B cell (primary cell): ENCODE measurements around the gene TSPAN14. TPM values are rescaled to one million over a fixed set of nuclear protein-coding genes. Genes with fewer than 3 reads are reported as not detected.

Source experiments
- ATAC-seq: fragments of 200-7000 bp; cut with Tn5 transposase; one replicate; pipeline ENCODE4 v1.10.0; 2021; ENCODE audit warnings: low read depth, mild to moderate bottlenecking, moderate number of reproducible peaks, moderate library complexity
- CTCF ChIA-PET: fragments of 350-600 bp; sonication (Branson Sonifier 250); formaldehyde crosslinking; loops from one replicate; lab custom pipeline; 2021; ENCODE audit warnings: antibody characterized with exemption, inconsistent platforms; lab: Charles Lee
- POLR2A ChIA-PET: fragments of 350-600 bp; sonication (Branson Sonifier 250); formaldehyde crosslinking; loops from one replicate; lab custom pipeline; 2021; ENCODE audit warnings: antibody characterized with exemption; lab: Charles Lee
- DNase-seq: peaks from one replicate; pipeline ENCODE4 v3.0.0; 2013
- H2AFZ ChIP-seq: 2 replicates; pipeline ENCODE4 v1.6.1; 2012; ENCODE audit warnings: mild to moderate bottlenecking, low read depth, low read length; ENCODE audit not compliant: insufficient read depth, poor library complexity, severe bottlenecking
- H3K27ac ChIP-seq, 2 donors: 1 replicate in 1 of 2; 2 replicates in 1 of 2; pipeline ENCODE4 v1.5.1; 2012 to 2013; ENCODE audit warnings: low read length in 2 of 2, mild to moderate bottlenecking in 2 of 2, moderate library complexity in 1 of 2
- H3K27me3 ChIP-seq, 4 experiments: fragments of 200-600 bp in 1 of 4; sonication (generic) in 1 of 4; replicated peaks in 1 of 4; 1 replicate in 2 of 4; 2 replicates in 2 of 4; pipeline versions ENCODE4 v1.6.1 to v1.7.0; 2013 to 2016; ENCODE audit warnings: low read length in 3 of 4, mild to moderate bottlenecking in 2 of 4, mixed read lengths in 1 of 4, moderate library complexity in 1 of 4; ENCODE audit not compliant: insufficient read depth in 4 of 4, control insufficient read depth in 3 of 4; ENCODE audit errors: control extremely low read depth in 1 of 4
- H3K36me3 ChIP-seq, 2 experiments: replicated peaks in 1 of 2; 1 replicate in 1 of 2; 2 replicates in 1 of 2; pipeline versions ENCODE4 v1.6.1 to v1.7.1; 2013; ENCODE audit warnings: low read length in 1 of 2; ENCODE audit not compliant: insufficient read depth in 2 of 2, control insufficient read depth in 1 of 2; ENCODE audit errors: control extremely low read depth in 1 of 2, extremely low read depth in 1 of 2
- H3K4me1 ChIP-seq, 2 donors: fragments of 200-600 bp in 1 of 2; sonication (generic) in 1 of 2; 1 replicate in 1 of 2; 2 replicates in 1 of 2; pipeline versions ENCODE4 v1.5.1 to v1.6.1; 2013 to 2017; ENCODE audit warnings: low read length in 2 of 2; ENCODE audit not compliant: control insufficient read depth in 2 of 2, insufficient read depth in 2 of 2
- H3K4me2 ChIP-seq: replicated peaks from 2 replicates; pipeline ENCODE3; 2012; ENCODE audit warnings: mild to moderate bottlenecking, low read depth, low read length; ENCODE audit not compliant: poor library complexity, severe bottlenecking
- H3K4me3 ChIP-seq, 5 experiments: fragments of 200-600 bp in 1 of 5; sonication (generic) in 1 of 5; 1 replicate in 3 of 5; 2 replicates in 2 of 5; pipeline versions ENCODE4 v1.5.1 to v1.7.0; 2011 to 2016; ENCODE audit warnings: low read length in 4 of 5, mild to moderate bottlenecking in 4 of 5, low read depth in 2 of 5, control low read depth in 1 of 5, moderate library complexity in 1 of 5; ENCODE audit not compliant: insufficient read depth in 1 of 5; ENCODE audit errors: control extremely low read depth in 1 of 5, extremely low read depth in 1 of 5
- H3K79me2 ChIP-seq: fragments of 200-600 bp; sonication (generic); one replicate; pipeline ENCODE4 v1.6.0; 2016; ENCODE audit warnings: low read length; ENCODE audit not compliant: control insufficient read depth, insufficient read depth
- H3K9ac ChIP-seq: fragments of 200-600 bp; sonication (generic); 2 replicates; pipeline ENCODE4 v1.6.1; 2017; ENCODE audit warnings: mild to moderate bottlenecking, low read length, moderate library complexity
- H3K9me3 ChIP-seq, 3 donors: one replicate each; pipeline versions ENCODE4 v1.6.1 to v1.7.1; 2013; ENCODE audit warnings: low read length in 2 of 3; ENCODE audit not compliant: control insufficient read depth in 2 of 3, insufficient read depth in 1 of 3; ENCODE audit errors: control extremely low read depth in 1 of 3
- H4K20me1 ChIP-seq: 2 replicates; pipeline ENCODE4 v1.6.0; 2012; ENCODE audit warnings: mild to moderate bottlenecking, low read length; ENCODE audit not compliant: insufficient read depth, control insufficient read depth, poor library complexity, severe bottlenecking
- H3K27ac Mint-ChIP-seq: one replicate; pipeline ENCODE4 v1.8.0; 2021; ENCODE audit warnings: mixed read lengths
- H3K27me3 Mint-ChIP-seq: one replicate; pipeline ENCODE4 v1.8.0; 2021; ENCODE audit warnings: mixed read lengths
- H3K4me1 Mint-ChIP-seq: one replicate; pipeline ENCODE4 v1.8.0; 2021; ENCODE audit warnings: mixed read lengths
- H3K4me3 Mint-ChIP-seq: one replicate; pipeline ENCODE4 v1.8.0; 2021; ENCODE audit warnings: mixed read lengths
- H3K9me3 Mint-ChIP-seq: one replicate; pipeline ENCODE4 v1.8.0; 2022; ENCODE audit warnings: mixed read lengths; ENCODE audit not compliant: insufficient read depth
- EZH2 ChIP-seq: IDR thresholded peaks from 2 replicates; pipeline ENCODE4 v1.6.1; 2012; ENCODE audit warnings: borderline replicate concordance, low read depth, mild to moderate bottlenecking, moderate library complexity, low read length; ENCODE audit not compliant: insufficient read depth, poor library complexity, severe bottlenecking
- WGBS: methylation state at CpG from one replicate; pipeline ENCODE4 v1.1.5; 2013; ENCODE audit warnings: missing lambda C conversion rate; ENCODE audit not compliant: insufficient coverage; 5-methylcytosine and 5-hydroxymethylcytosine counted together
- intact Hi-C: fragments of 100-400 bp; cut with micrococcal nuclease; formaldehyde crosslinking; loops from one replicate; pipeline ENCODE4 v1.10.0; 2022
- polyA plus RNA-seq: library from polyadenylated mRNA; depleted of rRNA; stranded (reverse); fragments of >200 nt; gene quantifications from 2 replicates; pipeline ENCODE4 v1.2.3, GENCODE V29; 2012
- total RNA-seq, 2 donors: library from RNA; stranded (reverse); fragments of 120-200 nt in 1 of 2; gene quantifications; 1 replicate in 1 of 2; 2 replicates in 1 of 2; pipeline versions ENCODE4 v1.2.3 to v1.2.4, GENCODE V29; 2013 to 2022
- TF ChIP-seq, protein P1 (sequence below): fragments of 200-600 bp; IDR thresholded peaks from one replicate; pipeline ENCODE4 v1.8.0; 2022; ENCODE audit warnings: antibody characterized with exemption, mild to moderate bottlenecking

TSPAN14 gene
- total and polyA plus RNA-seq, 2 donors (not counting 1 experiment from before 2014, with no cell fraction given): 27.8 to 55.3 TPM

DNA sequence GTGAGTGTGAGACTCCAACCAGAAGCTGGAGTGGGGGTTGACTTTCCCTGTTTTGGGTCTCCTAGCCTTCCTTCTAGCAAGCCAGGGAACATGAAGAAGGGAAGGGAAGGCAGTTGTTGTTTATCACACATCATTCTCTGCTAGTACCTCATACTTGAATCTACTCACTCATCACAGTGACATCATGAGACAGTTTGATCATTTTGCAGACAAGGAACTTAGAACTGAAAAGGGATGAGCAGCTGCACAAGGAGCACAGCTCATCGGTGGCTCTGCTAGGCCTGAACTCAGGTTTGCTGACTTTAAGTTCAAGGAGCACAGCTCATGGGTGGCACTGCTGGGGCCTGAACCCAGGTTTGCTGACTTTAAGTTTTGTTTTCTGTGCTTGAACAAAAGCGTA lies 26.6 kb upstream of the TSPAN14 start:
- TF ChIP-seq EZH2: no peak
- TF ChIP-seq, protein P1, sequence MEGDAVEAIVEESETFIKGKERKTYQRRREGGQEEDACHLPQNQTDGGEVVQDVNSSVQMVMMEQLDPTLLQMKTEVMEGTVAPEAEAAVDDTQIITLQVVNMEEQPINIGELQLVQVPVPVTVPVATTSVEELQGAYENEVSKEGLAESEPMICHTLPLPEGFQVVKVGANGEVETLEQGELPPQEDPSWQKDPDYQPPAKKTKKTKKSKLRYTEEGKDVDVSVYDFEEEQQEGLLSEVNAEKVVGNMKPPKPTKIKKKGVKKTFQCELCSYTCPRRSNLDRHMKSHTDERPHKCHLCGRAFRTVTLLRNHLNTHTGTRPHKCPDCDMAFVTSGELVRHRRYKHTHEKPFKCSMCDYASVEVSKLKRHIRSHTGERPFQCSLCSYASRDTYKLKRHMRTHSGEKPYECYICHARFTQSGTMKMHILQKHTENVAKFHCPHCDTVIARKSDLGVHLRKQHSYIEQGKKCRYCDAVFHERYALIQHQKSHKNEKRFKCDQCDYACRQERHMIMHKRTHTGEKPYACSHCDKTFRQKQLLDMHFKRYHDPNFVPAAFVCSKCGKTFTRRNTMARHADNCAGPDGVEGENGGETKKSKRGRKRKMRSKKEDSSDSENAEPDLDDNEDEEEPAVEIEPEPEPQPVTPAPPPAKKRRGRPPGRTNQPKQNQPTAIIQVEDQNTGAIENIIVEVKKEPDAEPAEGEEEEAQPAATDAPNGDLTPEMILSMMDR: no peak
- intact Hi-C loops: no loop called here
- Histone ChIP-seq H3K79me2 (no peaks in the 10 kb centered on the region), H3K27me3 (no peaks in the 10 kb centered on the region), H3K36me3 (no peaks in the 10 kb centered on the region), H4K20me1 (no peaks in the 10 kb centered on the region), H3K9ac (no peak overlapping the region), H3K27ac (no peak overlapping the region), H3K4me2 (no peak overlapping the region), H3K4me1 (peaks cover under 1 to 2% of the 10 kb centered on the region in 2 donors), H3K4me3 (no peak overlapping the region), H3K9me3 (no peaks in the 10 kb centered on the region), H2AFZ (no peak overlapping the region)
- no peak for DNase-seq
- no peaks in the 10 kb centered on the region for H3K27me3 Mint-ChIP-seq
- CTCF ChIA-PET: no interaction called here
- POLR2A ChIA-PET: no interaction called here
- 96% methylated on average over 2 of the region's 2 CpGs for WGBS
- H3K4me1 Mint-ChIP-seq: peaks cover 6% of the 10 kb centered on the region
- H3K4me3 Mint-ChIP-seq: no peak overlapping the region
- no peak overlapping the region for H3K27ac Mint-ChIP-seq
- no peak for ATAC-seq
- H3K9me3 Mint-ChIP-seq: no peaks in the 10 kb centered on the region

DNA sequence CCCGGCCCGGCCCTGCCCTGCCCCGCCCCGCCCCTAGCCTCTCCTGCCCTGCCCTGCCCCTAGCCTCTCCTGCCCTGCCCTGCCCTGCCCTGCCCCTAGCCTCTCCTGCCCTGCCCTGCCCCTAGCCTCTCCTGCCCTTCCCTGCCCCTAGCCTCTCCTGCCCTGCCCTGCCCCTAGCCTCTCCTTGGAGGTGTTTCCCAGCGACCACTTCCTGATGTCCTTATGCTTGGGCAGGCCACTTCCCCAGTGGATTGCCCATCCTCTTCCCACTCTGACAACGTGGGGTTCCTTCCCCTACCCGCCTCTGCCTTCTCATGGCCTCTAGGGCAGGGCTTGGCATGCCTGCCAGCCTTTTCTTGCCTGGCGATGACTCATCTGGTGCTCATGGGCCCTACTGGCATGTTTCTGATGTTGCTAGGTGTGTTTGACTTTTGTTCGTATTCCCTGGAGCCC lies 24.6 kb upstream of the TSPAN14 start:
- Histone ChIP-seq H3K4me1 (no peaks in the 10 kb centered on the region), H4K20me1 (no peaks in the 10 kb centered on the region), H2AFZ (no peak overlapping the region), H3K9me3 (no peaks in the 10 kb centered on the region), H3K9ac (no peak overlapping the region), H3K36me3 (no peaks in the 10 kb centered on the region), H3K4me3 (no peak overlapping the region), H3K27ac (no peak overlapping the region), H3K4me2 (no peak overlapping the region), H3K79me2 (no peaks in the 10 kb centered on the region), H3K27me3 (no peaks in the 10 kb centered on the region)
- WGBS: 91% methylated on average over 6 of the region's 9 CpGs
- no peak for DNase-seq
- ATAC-seq: no peak
- Mint-ChIP-seq H3K27ac (no peak overlapping the region), H3K27me3 (no peaks in the 10 kb centered on the region), H3K4me3 (no peak overlapping the region), H3K9me3 (no peaks in the 10 kb centered on the region), H3K4me1 (no peaks in the 10 kb centered on the region)
- ChIA-PET POLR2A (interaction anchor here (0.6 kb wide), 1 partner anchor 23 kb away, joined by 9 read pairs; no protein-coding TSS in a partner anchor), CTCF (no interaction called here)
- intact Hi-C loops: no loop called here
- TF ChIP-seq, protein P1: no peak
- TF ChIP-seq EZH2: no peak
